GM12878 (cell line): ENCODE results near the gene SLC4A5.

ENCODE experiments used
- CTCF ChIP-seq, 3 experiments: IDR thresholded peaks in 2 of 3; conservative IDR thresholded peaks in 1 of 3; 2 replicates each; pipeline ENCODE4 v1.5.1; 2011; ENCODE audit warnings: low read depth in 3 of 3, low read length in 3 of 3, mild to moderate bottlenecking in 3 of 3, control low read depth in 2 of 3, moderate library complexity in 2 of 3, inconsistent platforms in 1 of 3, mixed read lengths in 1 of 3; ENCODE audit not compliant: control insufficient read depth in 2 of 3, insufficient read depth in 1 of 3; ENCODE audit errors: extremely low read depth in 1 of 3
- ELK1 ChIP-seq: IDR thresholded peaks from 2 replicates; pipeline ENCODE4 v1.6.1; 2012; ENCODE audit warnings: low read depth, low read length, improper control_type of control experiment
- EP300 ChIP-seq, 2 experiments: fragments of 150-350 bp in 1 of 2; IDR thresholded peaks; 2 replicates each; pipeline ENCODE4 v1.6.1; 2011 to 2012; ENCODE audit warnings: low read depth in 2 of 2, low read length in 2 of 2, borderline replicate concordance in 1 of 2, improper control_type of control experiment in 1 of 2, inconsistent platforms in 1 of 2; ENCODE audit not compliant: control insufficient read depth in 1 of 2
- ETV6 ChIP-seq, 2 experiments: fragments of 450-650 bp in 1 of 2; IDR thresholded peaks in 1 of 2; conservative IDR thresholded peaks in 1 of 2; 2 replicates each; pipeline ENCODE4 v1.6.1; 2014; ENCODE audit warnings: antibody characterized with exemption in 1 of 2, borderline replicate concordance in 1 of 2, low read depth in 1 of 2, mild to moderate bottlenecking in 1 of 2, moderate library complexity in 1 of 2
- EZH2 ChIP-seq: IDR thresholded peaks from 2 replicates; pipeline ENCODE4 v1.6.1; 2012; ENCODE audit warnings: low read depth, mild to moderate bottlenecking, control low read depth, inconsistent platforms, low read length, borderline replicate concordance; ENCODE audit not compliant: control insufficient read depth
- FOS ChIP-seq: IDR thresholded peaks from 3 replicates; pipeline ENCODE4 v1.6.1; 2011; ENCODE audit warnings: borderline replicate concordance; ENCODE audit not compliant: insufficient read length; ENCODE audit errors: extremely low read depth
- IRF3 ChIP-seq: fragments of 450-650 bp; IDR thresholded peaks from 2 replicates; pipeline ENCODE4 v1.6.1; 2014; ENCODE audit warnings: mild to moderate bottlenecking
- JUND ChIP-seq: IDR thresholded peaks from 2 replicates; pipeline ENCODE4 v1.6.1; 2012; ENCODE audit warnings: low read depth, mild to moderate bottlenecking, low read length, improper control_type of control experiment, moderate library complexity
- POLR2AphosphoS2 ChIP-seq: IDR thresholded peaks from 2 replicates; pipeline ENCODE4 v1.6.1; 2011; ENCODE audit warnings: low read depth, mild to moderate bottlenecking, low read length, improper control_type of control experiment, moderate library complexity
- SIN3A ChIP-seq: IDR thresholded peaks from 2 replicates; pipeline ENCODE4 v1.6.1; 2012; ENCODE audit warnings: low read depth, low read length, improper control_type of control experiment
- SMC3 ChIP-seq: IDR thresholded peaks from 2 replicates; pipeline ENCODE4 v1.6.1; 2011; ENCODE audit warnings: low read length, improper control_type of control experiment, borderline replicate concordance
- TAF1 ChIP-seq: IDR thresholded peaks from 2 replicates; pipeline ENCODE4 v1.6.1; 2011; ENCODE audit warnings: mild to moderate bottlenecking, low read depth, low read length, borderline replicate concordance
- USF2 ChIP-seq: IDR thresholded peaks from 2 replicates; pipeline ENCODE4 v1.6.1; 2011; ENCODE audit warnings: low read depth, low read length, improper control_type of control experiment, borderline replicate concordance
- ZNF687 ChIP-seq: fragments of 450-650 bp; IDR thresholded peaks from 2 replicates; pipeline ENCODE4 v1.6.1; 2017; ENCODE audit warnings: mild to moderate bottlenecking, moderate library complexity

GRCh38 chr2:74264281-74264680 lies 78.9 kb downstream of the SLC4A5 start:
- TF ChIP-seq USF2 = no peak
- no peak for TF ChIP-seq SMC3
- no peak for TF ChIP-seq TAF1
- TF ChIP-seq CTCF (IDR thresholded peaks at IDR 0.05 in 2 of 3, conservative IDR thresholded peaks at IDR 0.05 in 1 of 3; ENCODE audit: control insufficient read depth in 2 of 3, extremely low read depth in 1 of 3, insufficient read depth in 1 of 3, low read depth in 3 of 3, low read length in 3 of 3) = no peak
- TF ChIP-seq FOS = no peak
- TF ChIP-seq JUND = no peak
- TF ChIP-seq EZH2 = no peak
- TF ChIP-seq POLR2AphosphoS2 = no peak
- TF ChIP-seq ZNF687 = no peak
- TF ChIP-seq ETV6 (conservative IDR thresholded peaks at IDR 0.05 in 1 of 2, IDR thresholded peaks at IDR 0.05 in 1 of 2; ENCODE audit: borderline replicate concordance in 1 of 2, low read depth in 1 of 2) = no peak
- TF ChIP-seq IRF3 = no peak
- no peak for TF ChIP-seq EP300 (IDR thresholded peaks at IDR 0.05; ENCODE audit: borderline replicate concordance in 1 of 2, control insufficient read depth in 1 of 2, low read depth in 2 of 2, low read length in 2 of 2)
- no peak for TF ChIP-seq ELK1
- TF ChIP-seq SIN3A = no peak
